Left forelimb (tissue), 1 donor: Measurements from ENCODE around the gene PPP1R14B.
A peak's percentile ranks its signal among the peaks of the same experiment; 100 is the strongest.

ENCODE experiments used
- DNase-seq: peaks from one replicate; pipeline ENCODE4 v3.0.0-alpha.2; 2018; ENCODE audit warnings: low spot score

PPP1R14B gene

GRCh38 chr11:64246871-64247728, at the start of gene PPP1R14B:
Gene PPP1R14B (minus strand): TSS chr11:64246943. CDS start chr11:64246673, 270 bp downstream.
- DNase-seq, result peak; percentile 91

- DNase-seq, result no peak
These were observed 49.5 kb upstream of the PPP1R14B start for GRCh38 chr11:64296236-64296635.

- DNase-seq, result no peak
These were observed 49.0 kb upstream of the PPP1R14B start for GRCh38 chr11:64295760-64296159.

GRCh38 chr11:64294774-64295173, 48.0 kb upstream of the PPP1R14B start:
- no peak for DNase-seq

- no peak for DNase-seq
These were observed 45.9 kb upstream of the PPP1R14B start for GRCh38 chr11:64292460-64293254.

GRCh38 chr11:64291752-64292459, 45.2 kb upstream of the PPP1R14B start:
- DNase-seq, result no peak

- no peak for DNase-seq
These were observed 44.6 kb upstream of the PPP1R14B start, which contains the start of gene KCNK4 for GRCh38 chr11:64291262-64291751. Gene KCNK4 (plus strand): TSS chr11:64291302. CDS start chr11:64293019, 1,717 bp downstream.

- DNase-seq, result no peak
These were observed 43.9 kb upstream of the PPP1R14B start for GRCh38 chr11:64290352-64291261.

GRCh38 chr11:64289002-64289564, 42.3 kb upstream of the PPP1R14B start:
- no peak for DNase-seq

GRCh38 chr11:64288353-64288750, 41.6 kb upstream of the PPP1R14B start:
- no peak for DNase-seq

- DNase-seq, result no peak
These were observed 41.1 kb upstream of the PPP1R14B start for GRCh38 chr11:64287676-64288352.

- DNase-seq, result no peak
These were observed 40.0 kb upstream of the PPP1R14B start for GRCh38 chr11:64286801-64287159.

- no peak for DNase-seq
These were observed 39.4 kb upstream of the PPP1R14B start for GRCh38 chr11:64285885-64286800.

GRCh38 chr11:64284962-64285884, 38.5 kb upstream of the PPP1R14B start, which contains the start of gene GPR137:
Gene GPR137 (plus strand): TSS chr11:64285848. CDS start chr11:64286525, 677 bp downstream.
- peak; percentile 96 for DNase-seq

- peak; percentile 98 for DNase-seq
These were observed 37.6 kb upstream of the PPP1R14B start, which contains the start of gene BAD for GRCh38 chr11:64284048-64284961. Gene BAD (minus strand): TSS chr11:64284665. CDS start chr11:64284368, 297 bp downstream.

- no peak for DNase-seq
These were observed 36.3 kb upstream of the PPP1R14B start for GRCh38 chr11:64283092-64283491.
